Fibroblast of skin of back (primary cell): ENCODE results near the gene CCDC33.

ENCODE experiments used
- DNase-seq: peaks from one replicate; pipeline ENCODE4 v3.0.0-alpha.2; 2013

Gene CCDC33

DNA sequence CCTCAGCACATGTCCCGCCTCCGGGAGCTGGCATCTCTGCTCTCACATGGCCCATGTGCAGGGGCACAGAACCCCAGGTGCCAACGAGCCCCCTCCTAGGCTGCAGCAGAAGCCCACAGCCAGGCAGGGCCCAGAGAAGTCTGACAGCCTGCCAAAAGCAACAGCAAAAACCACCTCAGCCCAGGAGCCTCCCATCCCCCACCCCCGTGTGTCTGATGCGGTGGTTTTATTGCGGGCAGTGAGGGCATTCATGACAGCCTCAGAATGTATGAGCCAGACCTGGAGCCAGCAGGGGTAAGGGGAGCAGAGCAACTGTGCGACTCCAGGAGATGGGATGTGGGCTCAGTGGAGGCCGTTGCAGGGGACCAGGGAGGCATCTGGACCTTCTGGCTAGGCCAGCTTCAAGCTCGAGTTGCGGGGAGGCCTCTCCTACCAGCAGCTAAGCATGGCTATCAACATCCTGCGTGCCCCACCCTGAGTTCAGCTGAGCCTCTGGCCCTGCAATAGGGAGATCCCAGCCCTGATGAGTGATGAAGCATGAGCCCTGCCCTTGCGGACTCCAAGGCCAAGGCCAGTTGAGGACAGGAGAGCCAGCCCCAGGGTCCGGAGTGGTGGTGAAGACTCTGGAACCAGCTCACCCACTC, 78.8 kb downstream of the CCDC33 start:
- peak; percentile 16 for DNase-seq

DNA sequence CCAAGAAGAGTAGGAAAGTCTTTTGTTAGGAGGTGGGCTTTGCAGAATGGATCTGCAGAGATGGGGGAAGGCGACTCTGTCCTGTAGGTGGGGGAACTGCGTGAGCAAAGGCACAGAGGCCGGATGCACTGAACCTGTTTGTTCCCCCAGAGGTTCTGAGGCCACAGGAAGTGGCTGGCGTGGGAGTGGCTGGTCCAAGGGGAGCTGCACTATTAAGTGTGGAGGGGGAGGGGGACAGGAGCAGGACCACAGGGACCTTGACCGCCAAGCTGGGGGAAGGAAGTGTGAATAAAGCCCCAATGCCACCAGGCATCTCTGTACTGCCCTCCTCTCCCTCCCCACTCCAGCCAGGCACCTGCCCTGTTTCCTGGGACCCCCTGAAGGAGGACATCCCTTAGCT, 79.5 kb downstream of the CCDC33 start:
- peak; percentile 7 for DNase-seq

DNA sequence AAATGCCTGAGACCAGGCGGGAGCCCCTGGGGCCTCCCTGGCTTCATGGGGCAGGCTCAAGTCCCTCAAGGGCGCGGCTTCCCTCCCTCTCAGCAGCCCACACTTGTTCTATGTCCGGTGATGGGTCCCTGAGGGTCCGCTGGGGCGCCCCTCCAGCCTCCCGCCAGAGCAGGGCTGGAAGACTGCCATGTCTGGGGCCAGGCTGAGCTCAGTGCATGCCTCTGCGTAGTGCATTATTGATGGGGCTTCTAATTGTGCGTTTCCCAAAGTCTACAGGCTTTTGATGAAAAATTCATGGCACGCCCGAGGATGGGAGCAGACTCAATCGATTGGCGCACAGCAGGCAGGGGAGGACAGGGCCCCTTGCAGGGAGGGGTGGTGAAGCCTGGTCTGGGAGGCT, 80.0 kb downstream of the CCDC33 start:
- DNase-seq, result peak; percentile 7

DNA sequence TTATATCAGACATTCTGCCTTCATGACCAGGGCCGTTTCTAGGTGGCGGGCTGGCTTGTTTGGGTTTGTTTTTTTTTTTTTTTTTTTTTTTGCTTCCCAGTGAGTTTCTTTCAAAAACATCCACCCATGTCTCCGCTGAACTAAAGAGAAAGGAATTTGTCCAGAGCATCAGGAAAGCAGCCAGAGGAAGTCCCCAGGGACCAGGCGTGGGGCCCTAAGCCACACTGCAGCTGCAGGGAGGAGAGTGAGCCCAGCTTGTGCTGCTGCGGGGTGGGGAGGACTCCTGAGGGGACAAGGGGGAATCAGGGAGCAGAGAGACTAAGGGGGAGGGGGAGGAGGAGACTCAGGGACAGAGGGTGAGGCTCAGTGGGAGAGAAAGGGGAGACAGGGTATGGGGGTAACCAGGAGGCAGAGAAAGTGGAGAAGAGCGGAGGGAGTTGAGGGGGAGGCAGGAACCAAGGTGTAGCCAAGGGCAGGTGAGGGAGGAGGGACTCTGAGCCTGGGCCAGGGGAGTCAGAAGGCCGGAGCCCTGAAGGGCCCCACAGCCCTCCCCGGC, 81.8 kb downstream of the CCDC33 start:
- peak; percentile 99 for DNase-seq

GRCh38 chr15:74318376-74319137, 82.4 kb downstream of the CCDC33 start:
- peak; percentile 74 for DNase-seq

DNA sequence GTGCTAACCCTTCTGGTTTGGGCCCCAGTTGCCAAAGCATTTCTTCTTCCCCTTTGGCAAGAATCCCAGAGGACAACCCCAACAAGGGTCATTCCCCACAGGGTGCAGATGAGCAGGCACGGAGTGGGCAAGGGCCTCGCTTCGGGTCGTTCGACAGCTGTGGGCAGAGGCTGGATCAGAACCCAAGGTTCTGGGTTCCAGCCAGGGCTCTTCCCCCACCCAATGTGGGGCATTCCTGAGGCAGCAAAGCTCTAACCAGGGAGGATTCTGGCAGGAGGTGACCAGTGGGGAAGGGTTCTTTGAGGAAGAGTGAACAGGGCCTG, 83.0 kb downstream of the CCDC33 start:
- no peak for DNase-seq

DNA sequence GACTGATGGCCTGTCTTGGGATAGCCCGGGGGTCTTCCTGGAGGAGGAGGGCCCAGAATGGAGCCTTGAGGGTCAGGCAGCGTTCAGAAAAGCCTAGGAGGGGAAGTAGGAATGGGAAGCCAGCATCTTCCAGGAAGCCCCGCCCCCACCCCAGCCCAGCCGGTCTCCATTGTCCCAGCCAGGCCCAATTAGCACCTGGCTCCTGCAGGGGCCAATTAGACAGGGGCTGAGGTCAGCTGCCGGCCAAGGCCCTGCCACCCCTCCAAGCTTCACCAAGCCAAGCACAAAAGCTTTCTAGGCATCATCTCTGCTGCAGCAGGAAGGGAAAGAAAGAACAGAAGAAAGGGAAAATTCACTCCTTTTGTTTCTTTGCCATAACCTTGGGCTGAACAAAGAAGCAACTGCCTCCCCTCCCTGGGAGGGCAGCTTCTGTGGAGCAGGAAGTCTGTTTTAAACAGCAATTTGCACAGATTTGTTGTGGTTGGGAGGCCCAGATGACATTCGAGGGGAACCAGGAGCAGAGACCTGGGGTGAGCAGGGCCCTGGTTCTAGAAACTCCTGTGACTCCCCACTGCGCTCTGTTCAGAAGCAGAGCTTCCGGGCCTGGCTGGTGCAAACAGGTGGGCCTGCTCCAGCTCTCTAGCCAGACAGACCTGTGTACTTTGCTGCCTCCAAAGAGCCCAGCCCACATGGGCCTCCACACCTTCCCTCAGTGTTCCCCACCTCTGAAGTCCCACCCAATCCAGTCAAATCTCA, 83.6 kb downstream of the CCDC33 start:
- peak; percentile 9 for DNase-seq

DNA sequence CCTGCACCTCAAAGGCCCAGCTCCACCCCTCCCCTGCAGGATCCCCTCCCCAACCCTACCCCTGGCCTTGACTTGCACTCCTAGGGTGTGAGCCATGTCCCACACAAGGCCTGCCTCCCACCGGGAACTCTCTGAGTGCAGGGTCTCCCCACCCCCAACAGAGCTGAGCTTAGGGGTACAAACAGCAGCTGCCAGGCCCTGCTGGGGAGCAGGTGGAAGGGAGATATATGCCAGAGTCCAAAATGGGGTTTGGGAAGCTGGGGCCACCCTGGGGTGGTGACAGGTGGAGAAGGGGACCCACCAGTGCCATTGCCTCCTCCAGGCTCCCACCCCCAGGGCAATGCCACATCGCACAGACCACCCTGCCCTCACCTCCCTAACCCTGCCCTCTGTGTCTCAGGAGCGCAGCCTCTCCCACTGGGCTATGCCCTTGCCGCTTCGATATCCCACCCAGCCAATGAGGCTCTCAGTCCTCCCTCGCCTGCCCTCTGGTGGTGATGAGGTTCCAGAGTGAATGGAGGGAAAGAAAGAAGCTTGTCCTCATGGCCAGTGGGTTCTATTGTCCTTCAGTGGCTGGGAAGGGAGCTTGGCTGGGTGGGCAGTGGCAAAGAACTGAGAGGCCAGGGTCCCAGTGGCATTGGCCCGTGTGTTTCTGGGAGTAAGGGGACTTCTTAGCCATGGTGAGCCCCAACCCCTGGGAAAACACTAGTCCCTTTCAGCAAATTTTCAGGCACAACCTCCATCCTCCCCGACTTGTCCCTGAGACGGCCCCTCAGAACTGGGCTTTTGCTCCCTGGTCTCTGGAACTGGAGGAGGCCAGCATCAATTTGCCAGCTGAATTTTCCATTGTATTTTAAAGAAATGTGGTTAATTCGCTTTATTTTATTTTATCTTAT, 84.5 kb downstream of the CCDC33 start:
- peak; percentile 64 for DNase-seq

- DNase-seq, result peak; percentile 52
Observed at GRCh38 chr15:74322558-74323180, 86.5 kb downstream of the CCDC33 start.

DNA sequence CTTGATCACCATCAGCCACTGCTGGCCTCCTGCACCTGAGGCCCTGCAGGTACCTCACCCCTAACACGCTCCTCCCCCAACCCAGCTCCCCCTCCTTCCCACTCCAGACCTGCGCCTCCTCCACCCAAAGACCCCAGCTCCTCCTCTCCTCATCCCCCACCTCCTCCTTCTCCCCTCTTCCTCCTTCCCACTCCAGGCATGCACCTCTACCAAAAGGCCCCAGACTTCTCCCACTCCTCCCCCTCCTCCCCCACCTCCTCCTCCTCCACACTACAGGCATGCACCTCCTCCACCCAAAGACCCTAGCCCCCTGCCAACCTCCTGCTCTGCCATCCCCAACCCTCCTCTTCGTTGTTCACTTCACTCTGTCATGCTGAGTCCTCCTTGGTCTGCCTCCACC, 88.6 kb downstream of the CCDC33 start:
- DNase-seq, result no peak

- peak; percentile 5 for DNase-seq
Observed at GRCh38 chr15:74326746-74327145, 90.6 kb downstream of the CCDC33 start.

GRCh38 chr15:74327756-74328155, 91.6 kb downstream of the CCDC33 start:
- DNase-seq, result peak; percentile 56

DNA sequence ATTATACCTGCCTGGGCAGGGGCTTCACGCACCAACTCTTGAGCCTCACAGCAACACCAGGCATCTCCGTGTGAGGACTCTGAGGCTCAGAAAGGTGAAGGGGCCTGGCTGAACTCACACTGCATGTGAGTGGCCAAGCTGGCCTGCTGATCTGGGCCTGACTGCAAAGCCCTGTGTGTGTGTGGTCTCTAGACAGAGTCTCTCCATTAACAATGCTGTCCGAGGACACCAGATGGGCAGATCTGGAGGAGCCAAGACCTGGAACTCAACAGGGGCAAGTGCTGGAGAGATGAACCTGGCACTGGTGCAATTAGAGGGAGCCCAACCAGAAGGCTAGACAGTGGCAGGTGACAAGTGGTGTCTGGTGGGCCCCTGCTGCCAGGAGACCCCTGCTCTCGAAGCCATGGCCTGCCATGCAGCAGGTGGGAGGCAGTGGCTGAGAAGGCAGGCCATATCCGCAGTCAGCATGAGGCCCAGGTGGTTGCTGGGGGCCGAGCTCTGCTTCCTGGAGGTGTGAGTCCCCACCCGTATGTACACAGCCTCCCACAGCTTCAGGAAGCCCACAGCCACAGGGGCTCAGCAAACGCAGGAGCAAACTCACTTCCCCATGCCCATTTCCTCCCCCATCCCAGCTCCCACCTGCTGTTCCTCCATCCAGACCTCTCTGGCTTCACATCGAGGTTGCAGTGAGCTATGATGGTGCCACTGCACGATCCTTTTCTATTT, 92.4 kb downstream of the CCDC33 start:
- DNase-seq, result no peak

DNA sequence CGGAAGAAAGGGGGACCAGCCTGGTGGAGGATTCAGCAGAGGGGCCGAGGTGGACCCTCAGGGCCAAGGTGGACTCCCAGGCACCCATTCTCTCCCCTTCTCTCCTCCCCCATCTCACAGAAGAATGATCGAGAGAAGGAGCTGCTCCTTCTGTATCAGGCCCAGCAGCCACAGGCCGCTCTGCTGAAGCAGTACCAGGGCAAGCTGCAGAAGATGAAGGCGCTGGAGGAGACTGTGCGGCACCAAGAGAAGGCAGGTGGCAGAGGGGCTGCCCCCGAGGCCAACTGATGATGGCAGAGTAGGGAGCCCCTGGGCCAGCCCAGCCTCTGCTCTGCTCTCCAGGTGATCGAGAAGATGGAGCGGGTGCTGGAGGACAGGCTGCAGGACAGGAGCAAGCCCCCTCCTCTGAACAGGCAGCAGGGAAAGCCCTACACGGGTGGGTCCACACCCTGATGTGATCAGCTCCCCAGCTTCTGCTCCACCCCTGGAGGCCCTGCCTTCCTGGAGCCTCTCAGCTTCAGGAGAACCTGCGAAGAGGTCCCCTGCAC, 94.8 kb downstream of the CCDC33 start:
- DNase-seq, result no peak

GRCh38 chr15:74332011-74332410, 95.9 kb downstream of the CCDC33 start:
- no peak for DNase-seq

DNA sequence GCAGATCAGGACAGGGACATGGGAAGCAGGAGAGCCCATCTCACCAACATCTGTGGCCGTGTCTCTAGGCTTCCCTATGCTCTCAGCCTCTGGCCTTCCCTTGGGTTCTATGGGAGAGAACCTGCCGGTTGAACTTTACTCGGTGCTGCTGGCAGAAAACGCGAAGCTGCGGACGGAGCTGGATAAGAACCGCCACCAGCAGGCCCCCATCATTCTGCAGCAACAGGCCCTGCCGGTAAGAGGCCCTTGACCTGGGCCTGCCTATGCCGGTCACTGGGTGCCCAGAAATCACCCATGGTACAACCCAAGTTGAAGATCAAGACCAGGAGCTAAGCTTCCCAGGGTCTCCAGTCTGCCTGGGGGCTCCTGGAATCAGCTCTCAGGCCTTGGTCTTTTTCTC, 96.5 kb downstream of the CCDC33 start:
- no peak for DNase-seq

DNA sequence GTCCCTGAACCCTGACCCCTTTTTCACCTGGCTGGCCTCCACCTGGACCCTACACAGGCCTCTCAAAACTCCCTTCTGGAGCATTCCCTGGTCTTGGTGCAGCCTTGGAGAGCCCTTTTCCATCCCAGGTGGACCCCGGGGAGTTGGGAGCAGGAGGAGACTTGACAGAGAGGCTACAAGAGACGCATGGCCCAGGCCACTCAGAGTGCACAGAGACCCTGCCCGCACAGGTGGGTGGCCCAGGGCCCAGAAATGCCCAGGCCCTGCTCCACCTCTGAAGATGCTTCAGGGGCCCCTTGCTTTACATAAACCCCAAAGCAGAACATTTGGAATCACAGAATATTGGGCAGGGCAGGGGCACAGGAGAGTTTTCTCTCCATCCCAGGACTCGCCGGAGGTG, 97.0 kb downstream of the CCDC33 start:
- no peak for DNase-seq

DNA sequence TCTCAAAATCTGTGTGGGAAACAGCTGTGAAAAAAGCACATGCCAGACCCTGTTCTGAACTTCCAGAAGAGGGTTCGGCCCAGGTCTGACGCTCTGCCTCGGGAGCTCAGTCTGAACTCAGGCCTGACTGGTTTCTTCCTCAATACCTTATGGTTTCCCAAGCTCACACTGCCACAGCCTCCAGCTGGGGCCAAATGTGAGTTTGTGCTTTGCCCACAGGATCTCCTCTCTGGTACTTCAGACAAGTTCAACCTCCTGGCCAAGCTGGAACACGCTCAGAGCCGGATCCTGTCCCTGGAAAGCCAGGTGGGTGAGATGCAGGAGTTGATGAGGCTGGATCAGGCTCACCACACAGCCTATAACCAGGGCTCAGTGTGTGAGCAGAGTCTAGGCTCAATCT, 97.5 kb downstream of the CCDC33 start:
- DNase-seq, result no peak

GRCh38 chr15:74334127-74334526, 98.0 kb downstream of the CCDC33 start:
- no peak for DNase-seq

- no peak for DNase-seq
Observed at GRCh38 chr15:74335396-74335795, 99.3 kb downstream of the CCDC33 start.
